HepG2 (cell line): ENCODE results near the gene CDH1. TPM values are rescaled to one million over a fixed set of nuclear protein-coding genes. Genes with fewer than 3 reads are reported as not detected.

Experiments used
- AKAP8 ChIP-seq: sonication (generic); formaldehyde crosslinking; IDR thresholded peaks from 2 replicates; pipeline ENCODE4 v1.5.1; 2020; ENCODE audit warnings: mild to moderate bottlenecking, missing genetic modification reagents
- BHLHE40 ChIP-seq: IDR thresholded peaks from 2 replicates; pipeline ENCODE4 v1.6.1; 2011; ENCODE audit warnings: low read length, improper control_type of control experiment
- EP300 ChIP-seq, 3 experiments: sonication (generic) in 1 of 3; formaldehyde crosslinking in 1 of 3; IDR thresholded peaks; 2 replicates each; pipeline versions ENCODE4 v1.5.1 to v1.6.1; 2011 to 2020; ENCODE audit warnings: low read depth in 2 of 3, low read length in 2 of 3, borderline replicate concordance in 1 of 3, improper control_type of control experiment in 1 of 3, mild to moderate bottlenecking in 1 of 3, missing genetic modification reagents in 1 of 3, moderate library complexity in 1 of 3
- ETV5 ChIP-seq: IDR thresholded peaks from 2 replicates; pipeline ENCODE4 v1.6.1; 2018; ENCODE audit warnings: missing biosample characterization, missing genetic modification reagents, inconsistent platforms, borderline replicate concordance
- FOXA3 ChIP-seq: IDR thresholded peaks from 2 replicates; pipeline ENCODE4 v1.6.1; 2016; ENCODE audit warnings: missing genetic modification reagents, missing compliant biosample characterization
- FOXM1 ChIP-seq: sonication (generic); formaldehyde crosslinking; IDR thresholded peaks from 2 replicates; pipeline ENCODE4 v1.5.0; 2020; ENCODE audit warnings: missing genetic modification reagents
- HDAC1 ChIP-seq: sonication (generic); formaldehyde crosslinking; IDR thresholded peaks from 2 replicates; pipeline ENCODE4 v1.5.1; 2020; ENCODE audit warnings: mild to moderate bottlenecking, missing genetic modification reagents
- HDAC2 ChIP-seq: sonication (generic); formaldehyde crosslinking; IDR thresholded peaks from 2 replicates; pipeline ENCODE4 v1.4.0; 2020; ENCODE audit warnings: missing genetic modification reagents
- KAT7 ChIP-seq: IDR thresholded peaks from 2 replicates; pipeline ENCODE4 v1.6.1; 2018; ENCODE audit warnings: borderline replicate concordance, missing compliant biosample characterization
- KDM6A ChIP-seq: IDR thresholded peaks from 2 replicates; pipeline ENCODE4 v1.6.1; 2016; ENCODE audit warnings: low read depth
- MEF2D ChIP-seq: sonication (generic); formaldehyde crosslinking; IDR thresholded peaks from 2 replicates; pipeline ENCODE4 v1.5.1; 2020; ENCODE audit warnings: mild to moderate bottlenecking, missing genetic modification reagents
- NFYC ChIP-seq: IDR thresholded peaks from 2 replicates; pipeline ENCODE4 v1.6.1; 2016; ENCODE audit warnings: missing genetic modification reagents, missing compliant biosample characterization
- ONECUT2 ChIP-seq: sonication (generic); formaldehyde crosslinking; IDR thresholded peaks from 2 replicates; pipeline ENCODE4 v1.4.0; 2020; ENCODE audit warnings: missing genetic modification reagents
- PHB2 ChIP-seq: fragments of 450-650 bp; IDR thresholded peaks from 2 replicates; pipeline ENCODE4 v1.6.1; 2018; ENCODE audit not compliant: partially characterized antibody
- RNF2 ChIP-seq: fragments of 450-650 bp; conservative IDR thresholded peaks from 2 replicates; pipeline ENCODE4 v1.6.1; 2016; ENCODE audit warnings: low read depth
- SIX1 ChIP-seq: sonication (generic); formaldehyde crosslinking; IDR thresholded peaks from 2 replicates; pipeline ENCODE4 v1.4.0; 2020; ENCODE audit warnings: missing genetic modification reagents, borderline replicate concordance
- SMARCE1 ChIP-seq: fragments of 450-650 bp; IDR thresholded peaks from 2 replicates; pipeline ENCODE4 v1.6.1; 2017; ENCODE audit warnings: borderline replicate concordance
- TBL1XR1 ChIP-seq: fragments of 150-350 bp; IDR thresholded peaks from 2 replicates; pipeline ENCODE4 v1.6.1; 2014; ENCODE audit warnings: borderline replicate concordance, low read length; ENCODE audit not compliant: partially characterized antibody
- TEAD3 ChIP-seq: optimal IDR thresholded peaks from 2 replicates; pipeline ENCODE3; 2016; ENCODE audit warnings: borderline replicate concordance
- TGIF2 ChIP-seq: IDR thresholded peaks from 2 replicates; pipeline ENCODE4 v1.6.1; 2016; ENCODE audit warnings: control low read depth, missing compliant biosample characterization
- ZFX ChIP-seq: sonication (generic); formaldehyde crosslinking; IDR thresholded peaks from 2 replicates; pipeline ENCODE4 v1.4.0; 2020; ENCODE audit warnings: mild to moderate bottlenecking, low read depth, missing genetic modification reagents, moderate library complexity
- ZNF121 ChIP-seq: sonication (generic); formaldehyde crosslinking; IDR thresholded peaks from 2 replicates; pipeline ENCODE4 v1.5.0; 2020; ENCODE audit warnings: mild to moderate bottlenecking, missing genetic modification reagents
- ZNF598 ChIP-seq: sonication (generic); formaldehyde crosslinking; IDR thresholded peaks from 2 replicates; pipeline ENCODE4 v1.5.1; 2020; ENCODE audit warnings: mild to moderate bottlenecking, missing genetic modification reagents, borderline replicate concordance
- ZNF652 ChIP-seq: IDR thresholded peaks from 2 replicates; pipeline ENCODE4 v1.6.1; 2016; ENCODE audit warnings: low read depth, borderline replicate concordance
- ZNF660 ChIP-seq: sonication (generic); formaldehyde crosslinking; IDR thresholded peaks from 2 replicates; pipeline ENCODE4 v1.5.1; 2020; ENCODE audit warnings: mild to moderate bottlenecking, low read depth, missing genetic modification reagents, borderline replicate concordance
- ZNF841 ChIP-seq: sonication (generic); formaldehyde crosslinking; IDR thresholded peaks from 2 replicates; pipeline ENCODE4 v1.8.1; 2023; ENCODE audit warnings: missing genetic modification reagents, borderline replicate concordance
- polyA plus RNA-seq, 8 experiments: library from polyadenylated mRNA; depleted of rRNA in 3 of 8; stranded (reverse) in 7 of 8; unstranded in 1 of 8; fragments of >200 nt; fragmentation: Illumina TruSeq in 4 of 8; extraction: Trizol in 4 of 8; gene quantifications; 2 replicates each; pipeline versions ENCODE4 v1.2.1 to v1.2.3, GENCODE V29; 2011 to 2016; ENCODE audit warnings: low read depth in 4 of 8, missing spikeins in 1 of 8, mixed read lengths in 1 of 8; ENCODE audit not compliant: insufficient read depth in 1 of 8
- total RNA-seq, 5 experiments: library from RNA; depleted of rRNA; stranded (reverse); fragments of >200 nt; fragmentation: Illumina TruSeq; extraction: Trizol; gene quantifications; 2 replicates each; pipeline ENCODE4 v1.2.3, GENCODE V29; 2016; ENCODE audit warnings: low read depth in 1 of 5
- TF ChIP-seq, protein P1 (sequence below): sonication (generic); formaldehyde crosslinking; IDR thresholded peaks from 2 replicates; pipeline ENCODE4 v1.5.0; 2020; ENCODE audit warnings: missing genetic modification reagents
- TF ChIP-seq, protein P2 (sequence below): IDR thresholded peaks from 2 replicates; pipeline ENCODE4 v1.6.1; 2012; ENCODE audit warnings: inconsistent platforms
- TF ChIP-seq, protein P3 (sequence below): sonication (generic); formaldehyde crosslinking; IDR thresholded peaks from 2 replicates; pipeline ENCODE4 v1.4.0; 2020; ENCODE audit warnings: missing genetic modification reagents

Gene CDH1
- total and polyA plus RNA-seq, 2 of the 13 experiments (the other 11 are each of a cell fraction or from before 2014, with no cell fraction given), result 0.95 to 9.8 TPM

DNA sequence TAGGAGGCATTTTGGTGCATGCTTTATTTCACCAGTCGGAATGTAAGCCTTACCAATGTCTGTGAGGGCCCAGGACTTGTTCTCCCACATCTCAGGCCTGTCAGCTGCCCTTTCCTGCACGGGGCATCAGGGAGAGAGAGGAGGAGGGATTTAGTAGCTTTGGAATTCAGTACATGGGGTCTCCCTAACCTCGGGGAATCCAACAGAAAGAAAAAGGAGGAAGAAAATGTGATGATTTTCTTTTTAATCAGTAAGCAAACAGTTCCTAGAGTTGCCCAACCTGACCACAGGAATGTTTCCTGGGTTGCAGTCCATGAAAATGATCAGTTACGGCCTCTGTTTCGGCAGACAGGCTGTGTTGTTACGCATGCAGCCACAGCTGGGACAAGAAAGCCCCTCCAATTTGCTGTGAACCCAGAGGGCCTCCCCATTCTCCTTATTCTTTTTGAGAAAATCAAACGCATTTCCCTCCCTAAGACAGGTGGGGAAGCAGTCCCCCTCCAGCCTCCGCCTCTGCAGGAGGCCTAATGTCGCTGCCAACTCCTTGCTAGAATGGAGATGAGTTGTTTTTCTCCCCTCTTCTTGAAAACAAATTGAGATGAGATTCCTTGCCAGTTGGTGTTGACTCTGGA is 53.2 kb downstream of the CDH1 start (continued):
- TF ChIP-seq, protein P1, sequence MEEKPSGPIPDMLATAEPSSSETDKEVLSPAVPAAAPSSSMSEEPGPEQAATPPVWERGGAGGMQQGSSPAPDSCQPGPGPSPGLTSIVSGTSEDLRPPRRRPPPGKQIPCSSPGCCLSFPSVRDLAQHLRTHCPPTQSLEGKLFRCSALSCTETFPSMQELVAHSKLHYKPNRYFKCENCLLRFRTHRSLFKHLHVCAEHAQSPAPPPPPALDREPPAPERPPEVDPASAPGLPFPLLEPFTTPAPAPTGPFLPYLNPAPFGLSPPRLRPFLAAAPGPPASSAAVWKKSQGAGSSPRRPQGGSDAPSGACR (CRISPR knock-in tag), result peak; percentile 40; the same call in 1 of the 2 replicates
- TF ChIP-seq PHB2, result no peak
- TF ChIP-seq EP300 (IDR thresholded peaks at IDR 0.05; ENCODE audit: low read depth in 2 of 2, low read length in 2 of 2), result peak; percentile 80 to 93; a peak in 3 of 4 replicates
- peak; percentile 90 for TF ChIP-seq EP300 (CRISPR knock-in tag; IDR thresholded peaks at IDR 0.05; ENCODE audit: borderline replicate concordance)
- TF ChIP-seq RNF2, result 0 out of 2 replicates have a peak, but pooled peaks have one; percentile 43
- 0 out of 2 replicates have a peak, but pooled peaks have one; percentile 36 for TF ChIP-seq ZNF121 (CRISPR knock-in tag)
- peak; percentile 63; the same call in 1 of the 2 replicates for TF ChIP-seq ZNF652 (CRISPR knock-in tag)
- TF ChIP-seq NFYC (CRISPR knock-in tag), result no peak
- TF ChIP-seq HDAC1, result peak; percentile 66; the same call in 1 of the 2 replicates
- TF ChIP-seq FOXM1, result no peak
- no peak for TF ChIP-seq SMARCE1
- peak; percentile 89 for TF ChIP-seq FOXA3 (CRISPR knock-in tag)
- TF ChIP-seq ZNF660 (CRISPR knock-in tag), result no peak
- TF ChIP-seq ETV5, result peak; percentile 80
- peak; percentile 57; the same call in 1 of the 2 replicates for TF ChIP-seq AKAP8
- TF ChIP-seq BHLHE40, result 0 out of 2 replicates have a peak, but pooled peaks have one; percentile 38
- TF ChIP-seq TBL1XR1, result peak; percentile 96
- peak; percentile 99 for TF ChIP-seq HDAC2
- no peak; the same call in 1 of the 2 replicates for TF ChIP-seq ONECUT2 (CRISPR knock-in tag)
- no peak for TF ChIP-seq ZNF841
- TF ChIP-seq, protein P2, sequence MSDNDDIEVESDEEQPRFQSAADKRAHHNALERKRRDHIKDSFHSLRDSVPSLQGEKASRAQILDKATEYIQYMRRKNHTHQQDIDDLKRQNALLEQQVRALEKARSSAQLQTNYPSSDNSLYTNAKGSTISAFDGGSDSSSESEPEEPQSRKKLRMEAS, result peak; percentile 70
- peak; percentile 94 for TF ChIP-seq MEF2D (CRISPR knock-in tag)
- peak; percentile 98 for TF ChIP-seq TEAD3 (CRISPR knock-in tag)
- TF ChIP-seq, protein P3, sequence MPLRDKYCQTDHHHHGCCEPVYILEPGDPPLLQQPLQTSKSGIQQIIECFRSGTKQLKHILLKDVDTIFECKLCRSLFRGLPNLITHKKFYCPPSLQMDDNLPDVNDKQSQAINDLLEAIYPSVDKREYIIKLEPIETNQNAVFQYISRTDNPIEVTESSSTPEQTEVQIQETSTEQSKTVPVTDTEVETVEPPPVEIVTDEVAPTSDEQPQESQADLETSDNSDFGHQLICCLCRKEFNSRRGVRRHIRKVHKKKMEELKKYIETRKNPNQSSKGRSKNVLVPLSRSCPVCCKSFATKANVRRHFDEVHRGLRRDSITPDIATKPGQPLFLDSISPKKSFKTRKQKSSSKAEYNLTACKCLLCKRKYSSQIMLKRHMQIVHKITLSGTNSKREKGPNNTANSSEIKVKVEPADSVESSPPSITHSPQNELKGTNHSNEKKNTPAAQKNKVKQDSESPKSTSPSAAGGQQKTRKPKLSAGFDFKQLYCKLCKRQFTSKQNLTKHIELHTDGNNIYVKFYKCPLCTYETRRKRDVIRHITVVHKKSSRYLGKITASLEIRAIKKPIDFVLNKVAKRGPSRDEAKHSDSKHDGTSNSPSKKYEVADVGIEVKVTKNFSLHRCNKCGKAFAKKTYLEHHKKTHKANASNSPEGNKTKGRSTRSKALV (CRISPR knock-in tag), result 0 out of 2 replicates have a peak, but pooled peaks have one; percentile 49
- peak; percentile 76; the same call in 1 of the 2 replicates for TF ChIP-seq TGIF2 (CRISPR knock-in tag)
- TF ChIP-seq ZFX (CRISPR knock-in tag), result peak; percentile 66
- TF ChIP-seq KAT7 (CRISPR knock-in tag), result no peak
- TF ChIP-seq KDM6A (CRISPR knock-in tag), result peak; percentile 83
- TF ChIP-seq ZNF598 (CRISPR knock-in tag), result no peak
- TF ChIP-seq SIX1, result peak; percentile 76
